ENCODE data around the gene AIP. TPM values are rescaled to one million over a fixed set of nuclear protein-coding genes. Genes with fewer than 3 reads are reported as not detected.
A peak's percentile ranks its signal among the peaks of the same experiment; 100 is the strongest.
"Not testable (repeated sequence)": the region's sequence is repeated elsewhere in the genome, so short reads cannot be mapped to it uniquely, and the experiment has no call there.

The AIP gene
- total and polyA plus RNA-seq, 2 donors (not counting 3 experiments of a cell fraction or from before 2014, with no cell fraction given): 46.3 to 114 TPM

GRCh38 chr11:67485873-67486361 is 3.1 kb downstream of the AIP start:
- H2AFZ ChIP-seq (ENCODE audit: low read depth, low read length); H4K20me1 ChIP-seq (replicated peaks; ENCODE audit: control insufficient read depth, extremely low read depth, insufficient read depth, low read length); BruUV-seq (replicated peaks); H3K9me3 ChIP-seq (replicated peaks; ENCODE audit: control insufficient read depth, insufficient read depth, low read length); H3K9me1 ChIP-seq (replicated peaks; ENCODE audit: control insufficient read depth, extremely low read depth, insufficient read depth, low read length); H3K9ac ChIP-seq (replicated peaks; ENCODE audit: extremely low read depth, insufficient read depth, low read length); dilution Hi-C loops (cut with MboI; ENCODE audit: extremely low pct_ligation_motif_present, low sequenced_read_pairs); H3K27ac ChIP-seq (ENCODE audit: insufficient read depth, low read depth, low read length); H3K27me3 ChIP-seq (ENCODE audit: control insufficient read depth in 2 of 2, insufficient read depth in 2 of 2, low read length in 2 of 2); H3K79me2 ChIP-seq (ENCODE audit: control insufficient read depth, insufficient read depth, low read length); CTCF ChIA-PET; intact Hi-C loops (cut with micrococcal nuclease); H3K4me1 ChIP-seq (ENCODE audit: control insufficient read depth, extremely low read depth, insufficient read depth, low read length); H3K36me3 ChIP-seq (ENCODE audit: control insufficient read depth in 2 of 2, extremely low read depth in 1 of 2, insufficient read depth in 2 of 2, low read length in 2 of 2); H3K4me2 ChIP-seq (ENCODE audit: insufficient read depth, low read length); H3K4me3 ChIP-seq (replicated peaks in 1 of 3; ENCODE audit: insufficient read depth in 1 of 3, low read depth in 1 of 3, low read length in 3 of 3); DNase-seq (ENCODE audit: low read depth, low spot score): not testable (repeated sequence)
- POLR2A ChIA-PET: interaction anchor here (0.7 kb wide), 1 partner anchor 192 kb away, joined by 5 read pairs; no protein-coding TSS in a partner anchor
- peak; percentile 85 for FAIRE-seq

DNA sequence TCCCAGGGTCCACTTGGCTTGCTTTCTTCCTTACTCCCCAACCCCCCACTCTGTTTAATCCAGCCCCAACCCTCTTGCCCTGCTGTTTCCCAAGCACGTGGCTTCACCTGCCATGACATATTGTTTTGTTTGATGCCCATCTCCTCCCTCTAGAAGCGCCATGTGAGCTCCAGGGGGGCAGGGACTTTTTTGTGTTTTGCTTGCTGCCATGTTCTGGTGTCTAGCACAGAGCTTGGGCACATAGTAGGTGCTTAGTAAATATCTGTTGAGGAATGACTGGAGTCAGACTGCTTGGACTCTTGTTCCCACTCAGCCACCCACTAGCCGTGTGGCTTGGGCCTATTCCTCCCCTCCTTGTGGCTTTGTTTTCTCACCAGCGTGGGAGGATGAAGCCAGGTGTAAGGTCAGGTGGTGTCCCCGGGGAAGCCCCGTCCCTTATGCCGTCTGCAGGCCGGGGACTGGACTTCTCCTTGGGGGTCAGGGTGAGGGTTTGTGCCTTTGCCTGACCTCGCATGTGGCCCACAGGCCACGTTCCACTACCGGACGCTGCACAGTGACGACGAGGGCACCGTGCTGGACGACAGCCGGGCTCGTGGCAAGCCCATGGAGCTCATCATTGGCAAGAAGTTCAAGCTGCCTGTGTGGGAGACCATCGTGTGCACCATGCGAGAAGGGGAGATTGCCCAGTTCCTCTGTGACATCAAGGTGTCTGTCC is 3.8 kb downstream of the AIP start:
- no peak overlapping the region for H3K9ac ChIP-seq (replicated peaks; ENCODE audit: extremely low read depth, insufficient read depth, low read length)
- dilution Hi-C loops (cut with MboI; ENCODE audit: extremely low pct_ligation_motif_present, low sequenced_read_pairs): no loop called here
- BruUV-seq (replicated peaks): no TSS peak
- ChIA-PET POLR2A (no interaction called here), CTCF (no interaction called here)
- DNase-seq (ENCODE audit: low read depth, low spot score) (no peak), FAIRE-seq (no peak)
- H3K4me3 ChIP-seq (replicated peaks in 1 of 3; ENCODE audit: insufficient read depth in 1 of 3, low read depth in 1 of 3, low read length in 3 of 3): no peak overlapping the region
- no peaks in the 10 kb centered on the region for H3K9me3 ChIP-seq (replicated peaks; ENCODE audit: control insufficient read depth, insufficient read depth, low read length)
- no peak overlapping the region for H3K4me2 ChIP-seq (ENCODE audit: insufficient read depth, low read length)
- H3K9me1 ChIP-seq (replicated peaks; ENCODE audit: control insufficient read depth, extremely low read depth, insufficient read depth, low read length): no peaks in the 10 kb centered on the region
- intact Hi-C loops (cut with micrococcal nuclease): no loop called here
- H3K79me2 ChIP-seq (ENCODE audit: control insufficient read depth, insufficient read depth, low read length): no peaks in the 10 kb centered on the region
- no peaks in the 10 kb centered on the region for H3K27me3 ChIP-seq (ENCODE audit: control insufficient read depth in 2 of 2, insufficient read depth in 2 of 2, low read length in 2 of 2)
- H2AFZ ChIP-seq (ENCODE audit: low read depth, low read length): no peak overlapping the region
- TF ChIP-seq MYC (IDR thresholded peaks at IDR 0.05; ENCODE audit: low read depth, low read length) (no peak), POLR2A (IDR thresholded peaks at IDR 0.05; ENCODE audit: low read depth, low read length) (no peak), POLR2AphosphoS5 (IDR thresholded peaks at IDR 0.05; ENCODE audit: insufficient read depth, low read depth, low read length) (no peak)
- TF ChIP-seq, protein P1, sequence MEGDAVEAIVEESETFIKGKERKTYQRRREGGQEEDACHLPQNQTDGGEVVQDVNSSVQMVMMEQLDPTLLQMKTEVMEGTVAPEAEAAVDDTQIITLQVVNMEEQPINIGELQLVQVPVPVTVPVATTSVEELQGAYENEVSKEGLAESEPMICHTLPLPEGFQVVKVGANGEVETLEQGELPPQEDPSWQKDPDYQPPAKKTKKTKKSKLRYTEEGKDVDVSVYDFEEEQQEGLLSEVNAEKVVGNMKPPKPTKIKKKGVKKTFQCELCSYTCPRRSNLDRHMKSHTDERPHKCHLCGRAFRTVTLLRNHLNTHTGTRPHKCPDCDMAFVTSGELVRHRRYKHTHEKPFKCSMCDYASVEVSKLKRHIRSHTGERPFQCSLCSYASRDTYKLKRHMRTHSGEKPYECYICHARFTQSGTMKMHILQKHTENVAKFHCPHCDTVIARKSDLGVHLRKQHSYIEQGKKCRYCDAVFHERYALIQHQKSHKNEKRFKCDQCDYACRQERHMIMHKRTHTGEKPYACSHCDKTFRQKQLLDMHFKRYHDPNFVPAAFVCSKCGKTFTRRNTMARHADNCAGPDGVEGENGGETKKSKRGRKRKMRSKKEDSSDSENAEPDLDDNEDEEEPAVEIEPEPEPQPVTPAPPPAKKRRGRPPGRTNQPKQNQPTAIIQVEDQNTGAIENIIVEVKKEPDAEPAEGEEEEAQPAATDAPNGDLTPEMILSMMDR (IDR thresholded peaks at IDR 0.05; ENCODE audit: extremely low read depth in 1 of 2, insufficient read depth in 1 of 2, low read depth in 1 of 2, low read length in 2 of 2): no peak
- no peaks in the 10 kb centered on the region for H3K4me1 ChIP-seq (ENCODE audit: control insufficient read depth, extremely low read depth, insufficient read depth, low read length)
- H4K20me1 ChIP-seq (replicated peaks; ENCODE audit: control insufficient read depth, extremely low read depth, insufficient read depth, low read length): no peaks in the 10 kb centered on the region
- no peak overlapping the region for H3K27ac ChIP-seq (ENCODE audit: insufficient read depth, low read depth, low read length)
- H3K36me3 ChIP-seq (ENCODE audit: control insufficient read depth in 2 of 2, extremely low read depth in 1 of 2, insufficient read depth in 2 of 2, low read length in 2 of 2): peaks cover 0 to 9% of the 10 kb centered on the region in 2 experiments

All from endothelial cell of umbilical vein (primary cell).